Measurements from ENCODE around the gene RESF1. TPM values are rescaled to one million over a fixed set of nuclear protein-coding genes. Genes with fewer than 3 reads are reported as not detected.

The RESF1 gene
- total and polyA plus RNA-seq, 12 donors, result 8.8 to 71.5 (median 19.3) TPM

- DNase-seq (no peak), ATAC-seq (no peak)
- Histone ChIP-seq H3K36me3 (no peaks in the 10 kb centered on the region), H3K27me3 (no peaks in the 10 kb centered on the region), H3K27ac (no peak overlapping the region), H3K4me1 (no peaks in the 10 kb centered on the region), H3K9me3 (peaks cover 0 to 42% (median 15%) of the 10 kb centered on the region in 11 donors), H3K4me3 (no peak overlapping the region)
- WGBS, 2 donors, result 90 to 94% methylated on average over 1 of the region's 1 CpG
- intact Hi-C loops (cut with DNase I), result no loop called here
- TF ChIP-seq CTCF (IDR thresholded peaks at IDR 0.05), result no peak
Observed at GRCh38 chr12:31922341-31923062, 36.7 kb upstream of the RESF1 start.

GRCh38 chr12:31923063-31923412 lies 36.2 kb upstream of the RESF1 start:
- H3K4me1 ChIP-seq, result no peaks in the 10 kb centered on the region
- H3K4me3 ChIP-seq, result no peak overlapping the region
- intact Hi-C loops (cut with DNase I), result no loop called here
- no peak for ATAC-seq
- no peaks in the 10 kb centered on the region for H3K36me3 ChIP-seq
- no peak for TF ChIP-seq CTCF (IDR thresholded peaks at IDR 0.05)
- H3K27ac ChIP-seq, result no peak overlapping the region
- DNase-seq, result no peak
- H3K27me3 ChIP-seq, result no peaks in the 10 kb centered on the region
- WGBS, 2 donors, result 85 to 93% methylated on average over 2 of the region's 2 CpGs
- H3K9me3 ChIP-seq, result peaks cover 0 to 42% (median 15%) of the 10 kb centered on the region in 11 donors

GRCh38 chr12:31928246-31929026 lies 30.8 kb upstream of the RESF1 start:
- H3K27ac ChIP-seq, result peak overlapping the region in 1 of 10 donors; percentile 64
- H3K4me1 ChIP-seq, result peaks cover 0 to 5% (median 0%) of the 10 kb centered on the region in 9 donors
- H3K9me3 ChIP-seq, result peaks cover 0 to 14% (median under 1%) of the 10 kb centered on the region in 11 donors
- 83 to 90% methylated on average over 8 of the region's 8 CpGs for WGBS, 2 donors
- intact Hi-C loops (cut with DNase I), result no loop called here
- DNase-seq (no peak), ATAC-seq (no peak)
- peak overlapping the region in 1 of 10 donors; percentile 18 for H3K4me3 ChIP-seq
- H3K36me3 ChIP-seq, result no peaks in the 10 kb centered on the region
- TF ChIP-seq CTCF (IDR thresholded peaks at IDR 0.05), result no peak
- no peaks in the 10 kb centered on the region for H3K27me3 ChIP-seq

GRCh38 chr12:31929027-31929526 lies 30.1 kb upstream of the RESF1 start:
- intact Hi-C loops (cut with DNase I), result no loop called here
- Histone ChIP-seq H3K36me3 (no peaks in the 10 kb centered on the region), H3K9me3 (peaks cover 0 to 8% (median 0%) of the 10 kb centered on the region in 11 donors), H3K4me3 (peak overlapping the region in 1 of 10 donors; percentile 18), H3K27me3 (no peaks in the 10 kb centered on the region), H3K4me1 (peaks cover 0 to 5% (median 0%) of the 10 kb centered on the region in 9 donors), H3K27ac (peak overlapping the region in 1 of 10 donors; percentile 64)
- TF ChIP-seq CTCF (IDR thresholded peaks at IDR 0.05), result no peak
- no peak for ATAC-seq
- WGBS, 2 donors, result 81 to 89% methylated on average over 5 of the region's 5 CpGs
- no peak for DNase-seq
